GM19372 (cell line): ENCODE data around the gene ABLIM2.

Source experiments
- ATAC-seq: cut with Tn5 transposase; IDR thresholded peaks from one replicate; pipeline ENCODE4 v1.9.1; 2021; ENCODE audit warnings: mild to moderate bottlenecking, low read depth, moderate library complexity; ENCODE audit not compliant: unreplicated experiment

ABLIM2 gene

GRCh38 chr4:8090312-8090711, 68.3 kb downstream of the ABLIM2 start:
- no peak for ATAC-seq

- no peak for ATAC-seq
These were observed 68.8 kb downstream of the ABLIM2 start for GRCh38 chr4:8089862-8090261.

DNA sequence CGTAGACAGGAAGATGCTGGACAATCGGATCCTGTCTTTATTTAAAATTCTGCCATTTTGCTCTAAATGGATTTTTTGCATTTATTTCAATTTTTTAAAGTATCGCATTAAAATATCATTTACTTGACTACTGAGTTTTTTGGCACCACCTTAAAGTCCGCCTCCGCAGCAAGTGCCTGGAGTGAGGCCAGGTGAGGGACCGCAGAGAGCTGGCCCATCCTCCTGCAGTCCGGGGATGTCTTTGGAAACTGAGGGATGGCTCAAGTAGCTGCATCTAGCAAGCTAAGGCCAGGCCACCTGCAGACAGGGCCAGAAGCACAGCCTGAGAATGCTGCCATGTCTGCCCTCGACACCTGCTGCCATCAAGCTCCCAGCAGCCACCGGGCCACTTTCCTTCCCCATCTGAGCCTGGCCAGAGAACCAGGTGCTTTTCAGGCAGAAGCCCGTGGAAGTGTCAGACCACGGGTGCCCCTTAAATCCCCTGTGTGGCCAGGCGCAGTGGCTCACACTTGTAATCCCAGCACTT, 69.6 kb downstream of the ABLIM2 start:
- ATAC-seq, result no peak

GRCh38 chr4:8087921-8088495, 70.6 kb downstream of the ABLIM2 start:
- ATAC-seq, result no peak

DNA sequence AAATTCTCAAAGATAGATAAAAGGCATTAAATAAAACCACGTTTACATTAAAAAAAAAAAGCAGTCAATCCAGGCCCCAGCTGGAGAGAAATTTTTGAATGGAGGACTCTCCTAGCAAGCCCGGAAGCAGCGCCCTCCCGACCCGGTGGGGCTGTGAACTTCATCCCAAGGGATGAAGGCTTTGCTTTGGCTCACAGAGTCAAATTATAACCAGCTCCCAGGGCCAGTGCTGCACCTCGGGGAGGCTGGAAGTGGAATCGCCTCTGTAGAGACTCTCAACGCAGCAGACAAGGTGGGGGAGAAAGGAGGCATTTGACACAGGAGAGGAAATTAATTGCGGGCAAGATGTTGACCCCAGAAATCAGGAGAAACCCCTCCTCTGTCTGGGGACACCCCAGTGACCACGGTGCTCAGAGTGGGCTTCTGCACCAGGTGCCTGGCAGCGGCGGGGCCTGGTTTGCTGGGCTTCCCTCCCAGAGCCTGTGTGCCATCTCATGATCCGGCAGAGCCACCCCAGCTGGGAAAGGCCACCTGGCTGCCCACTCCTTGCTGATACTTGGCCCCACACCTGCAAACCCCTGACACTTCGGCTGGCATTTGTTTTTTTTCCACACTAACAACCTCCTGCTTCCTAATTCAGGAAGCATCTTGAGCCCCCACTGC, 71.7 kb downstream of the ABLIM2 start:
- no peak for ATAC-seq

GRCh38 chr4:8085491-8086117, 73.0 kb downstream of the ABLIM2 start:
- ATAC-seq, result no peak

DNA sequence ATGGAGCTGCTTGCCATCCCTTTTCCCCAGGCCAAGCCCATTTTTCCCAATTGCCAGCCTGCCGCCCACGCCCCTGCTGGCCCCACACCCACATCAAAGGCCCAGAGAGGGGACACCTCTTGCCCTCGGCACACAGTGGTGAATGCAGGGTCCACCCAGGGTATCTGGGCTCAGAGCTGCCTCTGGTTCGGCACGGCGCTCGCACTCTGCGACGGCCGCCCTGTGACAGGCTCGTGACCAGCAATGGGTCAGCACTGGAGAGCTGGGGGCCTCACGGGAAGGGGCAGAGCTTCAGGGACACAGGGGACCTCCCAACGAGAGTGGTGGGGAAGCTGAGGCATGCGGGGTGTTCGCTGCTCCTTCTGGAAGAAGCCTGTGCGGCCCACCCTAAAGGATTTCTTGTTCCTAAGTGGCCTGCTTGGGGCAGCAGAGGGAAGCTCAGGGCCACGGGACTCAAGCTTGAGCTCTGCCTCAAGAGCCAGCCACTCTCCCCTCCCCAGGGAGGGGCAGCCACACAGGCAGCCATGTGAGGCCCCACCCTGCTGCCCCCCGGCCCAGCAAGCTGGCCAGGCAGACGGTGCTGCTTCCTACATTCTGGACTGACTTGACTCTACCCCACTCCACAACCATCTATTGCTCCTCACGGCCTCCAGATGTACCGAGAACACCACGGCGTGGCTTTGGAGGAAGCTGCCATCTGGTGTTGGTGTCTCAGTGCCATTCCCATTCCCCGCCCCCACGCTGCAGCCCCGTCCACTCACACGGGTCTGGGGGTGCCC, 73.7 kb downstream of the ABLIM2 start:
- no peak for ATAC-seq

DNA sequence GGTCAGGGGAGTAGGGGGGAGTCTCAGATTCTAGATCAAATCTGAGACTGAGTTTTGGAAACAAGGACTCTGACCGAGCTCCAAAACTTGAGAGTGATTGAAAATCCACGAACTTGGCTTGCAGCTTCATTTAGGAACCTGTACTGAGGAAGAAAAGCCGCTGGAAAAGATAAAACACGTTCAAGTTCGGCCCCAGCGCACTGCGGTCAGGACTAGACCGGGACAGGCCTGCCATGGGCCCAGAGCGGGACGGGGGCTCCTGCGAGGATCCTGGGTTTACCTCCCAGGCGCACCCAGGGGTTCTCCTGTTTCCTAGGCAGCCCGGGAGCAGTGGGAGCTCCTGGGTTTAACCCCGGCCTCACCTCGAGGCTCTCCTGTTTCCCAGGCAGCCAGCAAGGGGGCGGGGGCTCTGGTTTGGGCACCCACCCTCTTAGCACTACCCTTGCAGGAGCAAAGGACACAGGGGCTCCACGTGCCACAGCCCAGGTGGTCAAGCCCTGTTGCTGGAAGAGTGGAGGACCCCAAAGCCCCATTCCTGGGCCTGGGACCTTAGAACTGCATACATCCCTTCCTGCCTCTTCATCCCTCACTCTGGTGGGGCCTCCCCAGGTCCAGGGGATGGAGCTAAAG, 74.5 kb downstream of the ABLIM2 start:
- no peak for ATAC-seq

DNA sequence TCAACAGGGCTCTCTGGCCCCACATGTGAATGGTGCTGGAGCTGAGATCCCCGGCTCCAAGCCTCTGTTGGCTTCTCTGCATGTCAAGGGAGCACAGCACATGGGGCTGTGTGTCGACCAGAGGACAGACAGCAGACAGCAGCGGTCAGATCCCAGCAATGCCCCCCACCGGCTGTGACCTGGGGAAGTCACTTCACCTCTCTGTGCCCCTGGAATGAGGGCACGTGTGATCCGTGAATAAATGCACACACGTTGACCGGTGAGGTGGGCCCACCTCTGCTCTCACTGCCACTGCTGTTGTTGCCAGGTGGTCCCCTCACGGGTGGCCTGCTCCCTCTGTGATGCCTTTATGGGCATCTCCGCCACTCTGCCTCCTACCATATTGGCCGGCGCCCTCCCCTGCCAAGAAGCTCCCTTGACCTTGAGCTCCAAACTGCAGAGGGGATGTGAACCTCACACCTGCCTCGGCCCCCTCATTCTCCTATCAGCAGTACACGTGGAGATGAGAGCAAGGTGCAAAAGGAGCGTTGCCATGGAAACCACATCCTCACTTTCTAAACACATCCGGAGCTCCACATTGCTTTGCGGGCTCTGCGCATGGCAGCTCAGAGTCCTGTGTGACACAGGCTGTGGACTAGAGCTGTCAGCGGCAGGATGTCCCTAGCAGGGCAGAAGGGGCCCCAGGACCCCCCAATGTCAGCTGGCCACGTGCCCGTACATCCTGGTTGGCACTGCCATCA, 75.4 kb downstream of the ABLIM2 start:
- no peak for ATAC-seq

- no peak for ATAC-seq
These were observed 76.0 kb downstream of the ABLIM2 start for GRCh38 chr4:8082517-8083055.

DNA sequence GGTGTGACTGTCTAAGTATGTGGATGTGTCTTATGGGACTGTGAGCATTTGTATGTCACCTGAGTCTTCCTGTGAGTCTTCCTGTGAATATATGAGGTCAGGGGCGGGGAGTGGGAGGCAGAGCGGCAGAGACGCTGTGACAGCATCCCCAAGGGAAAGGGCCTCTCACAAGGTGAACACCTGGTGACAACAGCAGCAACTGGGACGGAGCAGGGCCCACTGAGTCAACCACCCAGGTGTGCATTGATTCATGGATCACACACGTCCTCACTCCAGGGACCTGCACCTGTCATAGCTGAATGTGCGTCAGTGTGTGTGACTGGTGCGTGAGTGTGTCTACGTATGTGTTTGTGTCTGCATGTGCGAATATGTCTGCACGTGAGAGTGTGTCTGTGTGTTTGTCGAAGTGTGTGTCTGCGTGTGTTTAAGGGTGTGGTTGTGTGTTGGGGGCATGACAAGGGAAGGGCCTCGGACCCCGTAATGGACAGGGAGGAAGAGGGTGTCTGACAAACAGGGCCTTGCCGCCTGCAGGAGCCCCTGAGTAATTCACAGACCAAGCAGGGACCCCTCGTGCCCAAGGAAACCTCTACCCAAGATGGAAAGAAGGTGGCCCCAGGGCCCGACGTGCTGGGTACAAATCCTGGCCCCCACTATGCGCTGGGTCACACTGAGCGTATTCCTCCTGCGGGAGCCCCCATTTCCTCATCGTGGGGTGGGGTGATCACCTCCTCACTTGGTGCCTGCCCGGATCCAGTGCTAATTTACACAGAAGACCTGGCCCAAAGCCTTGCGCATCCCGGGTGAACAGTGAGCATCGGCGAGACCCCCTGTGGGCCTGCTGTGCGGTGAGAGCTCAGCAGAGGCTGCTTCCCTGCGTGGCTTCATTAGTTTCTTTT, 76.7 kb downstream of the ABLIM2 start:
- no peak for ATAC-seq

DNA sequence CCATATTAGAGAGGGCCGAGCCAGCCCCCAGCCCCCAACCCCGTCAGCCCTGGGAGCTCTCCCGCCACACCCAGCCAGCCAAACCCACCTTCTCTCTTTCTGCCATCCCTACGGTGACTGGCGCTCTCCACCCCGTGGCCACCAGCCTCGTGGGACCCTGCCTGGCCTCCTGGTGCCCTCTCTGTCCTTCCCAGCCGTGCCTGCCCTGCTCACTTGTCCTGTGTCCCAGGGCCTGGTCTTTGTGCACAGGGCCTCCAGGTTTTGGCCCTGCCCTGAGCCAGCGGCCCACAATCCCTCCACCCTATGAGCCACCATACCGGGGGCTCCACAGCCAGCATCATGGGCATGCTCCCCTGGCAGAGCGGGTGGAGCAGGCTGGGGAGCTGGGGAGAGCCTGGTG, 77.4 kb downstream of the ABLIM2 start:
- no peak for ATAC-seq

- no peak for ATAC-seq
These were observed 77.9 kb downstream of the ABLIM2 start for GRCh38 chr4:8080754-8081065.

DNA sequence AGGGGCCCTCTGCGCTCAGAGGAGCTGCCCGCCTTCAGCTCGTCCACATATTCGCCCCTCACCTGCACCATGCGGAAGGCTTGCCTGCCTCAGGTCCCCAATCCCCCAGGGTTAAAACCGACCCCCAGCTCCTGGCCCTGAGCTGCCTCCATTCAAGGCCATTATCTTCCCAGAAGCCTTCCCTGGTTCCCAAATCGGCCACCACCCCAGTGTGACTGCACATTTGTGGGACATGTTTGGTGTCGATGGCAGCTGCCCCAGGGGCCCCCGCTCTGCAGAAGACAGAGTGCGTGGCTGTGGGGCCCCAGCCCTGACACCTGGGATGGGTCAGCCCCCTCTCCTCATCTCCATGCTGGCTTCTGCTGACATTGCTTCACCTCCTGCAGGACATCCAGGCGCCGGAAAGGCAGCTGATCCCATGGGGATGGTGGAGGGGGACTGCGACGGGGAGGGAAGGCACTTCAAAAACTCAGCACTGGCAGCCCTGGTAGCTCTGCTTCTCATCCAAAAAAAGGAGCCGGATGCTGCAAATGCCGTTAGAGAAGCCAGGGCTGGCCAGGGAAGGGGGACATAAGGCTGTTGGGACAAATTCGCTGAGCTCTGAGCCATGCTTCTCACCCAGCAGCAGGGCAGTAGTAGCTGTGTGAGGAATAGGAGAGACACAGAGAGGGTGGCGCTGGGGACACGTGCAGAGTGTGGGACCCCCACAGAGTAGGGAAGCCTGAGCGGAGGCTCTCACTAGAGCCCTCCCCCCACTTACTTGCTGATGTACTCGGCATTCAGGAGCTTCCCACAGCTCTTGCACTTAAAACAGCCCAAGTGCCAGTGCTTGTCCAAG, 78.5 kb downstream of the ABLIM2 start:
- no peak for ATAC-seq

- ATAC-seq, result no peak
These were observed 79.4 kb downstream of the ABLIM2 start for GRCh38 chr4:8079031-8079885.

- ATAC-seq, result no peak
These were observed 80.0 kb downstream of the ABLIM2 start for GRCh38 chr4:8078610-8079015.

GRCh38 chr4:8078109-8078494, 80.5 kb downstream of the ABLIM2 start:
- ATAC-seq, result no peak
